ENCODE data around the gene HPS4. TPM values are rescaled to one million over a fixed set of nuclear protein-coding genes. Genes with fewer than 3 reads are reported as not detected.

The HPS4 gene
- total RNA-seq, 2 donors from 2014 or later: 6.8 to 10.8 TPM

GRCh38 chr22:26474682-26475081, 8.9 kb downstream of the HPS4 start:
- no peak for DNase-seq (ENCODE audit: low spot score)
- Histone ChIP-seq H3K4me3 (no peak overlapping the region), H3K27me3 (no peaks in the 10 kb centered on the region), H3K27ac (no peak overlapping the region), H3K4me1 (peaks cover 0 to 9% of the 10 kb centered on the region in 2 donors), H3K9me3 (no peaks in the 10 kb centered on the region), H3K36me3 (peaks cover 74% of the 10 kb centered on the region)
- no peak for TF ChIP-seq CTCF (IDR thresholded peaks at IDR 0.05)

- Histone ChIP-seq H3K9me3 (no peaks in the 10 kb centered on the region), H3K4me1 (no peaks in the 10 kb centered on the region), H3K4me3 (no peak overlapping the region), H3K27me3 (no peaks in the 10 kb centered on the region), H3K27ac (no peak overlapping the region), H3K36me3 (peaks cover 90% of the 10 kb centered on the region)
- TF ChIP-seq CTCF (IDR thresholded peaks at IDR 0.05): no peak
- no peak for DNase-seq (ENCODE audit: low spot score)
Measured at GRCh38 chr22:26471522-26471921, 12.1 kb downstream of the HPS4 start.

- no peak for DNase-seq (ENCODE audit: low spot score)
- H3K4me3 ChIP-seq: no peak overlapping the region
- H3K27ac ChIP-seq: no peak overlapping the region
- H3K4me1 ChIP-seq: no peaks in the 10 kb centered on the region
- H3K36me3 ChIP-seq: peaks cover 90% of the 10 kb centered on the region
- H3K9me3 ChIP-seq: no peaks in the 10 kb centered on the region
- H3K27me3 ChIP-seq: no peaks in the 10 kb centered on the region
- no peak for TF ChIP-seq CTCF (IDR thresholded peaks at IDR 0.05)
Measured at GRCh38 chr22:26470807-26471206, 12.8 kb downstream of the HPS4 start.

GRCh38 chr22:26466196-26466595, 17.4 kb downstream of the HPS4 start:
- Histone ChIP-seq H3K27ac (no peak overlapping the region), H3K27me3 (no peaks in the 10 kb centered on the region), H3K9me3 (no peaks in the 10 kb centered on the region), H3K4me3 (no peak overlapping the region), H3K36me3 (peaks cover 89% of the 10 kb centered on the region), H3K4me1 (peaks cover 0 to 6% of the 10 kb centered on the region in 2 donors)
- TF ChIP-seq CTCF (IDR thresholded peaks at IDR 0.05): no peak
- DNase-seq (ENCODE audit: low spot score): no peak

GRCh38 chr22:26464312-26464711, 19.3 kb downstream of the HPS4 start:
- H3K9me3 ChIP-seq: no peaks in the 10 kb centered on the region
- no peak overlapping the region for H3K27ac ChIP-seq
- no peak for TF ChIP-seq CTCF (IDR thresholded peaks at IDR 0.05)
- H3K36me3 ChIP-seq: peaks cover 71% of the 10 kb centered on the region
- peaks cover 0 to 6% of the 10 kb centered on the region in 2 donors for H3K4me1 ChIP-seq
- DNase-seq (ENCODE audit: low spot score): no peak
- no peak overlapping the region for H3K4me3 ChIP-seq
- no peaks in the 10 kb centered on the region for H3K27me3 ChIP-seq

GRCh38 chr22:26463688-26464087, 19.9 kb downstream of the HPS4 start:
- H3K9me3 ChIP-seq: no peaks in the 10 kb centered on the region
- H3K27ac ChIP-seq: no peak overlapping the region
- H3K4me3 ChIP-seq: no peak overlapping the region
- DNase-seq (ENCODE audit: low spot score): no peak
- no peak for TF ChIP-seq CTCF (IDR thresholded peaks at IDR 0.05)
- H3K4me1 ChIP-seq: peaks cover 0 to 6% of the 10 kb centered on the region in 2 donors
- H3K36me3 ChIP-seq: peaks cover 65% of the 10 kb centered on the region
- H3K27me3 ChIP-seq: no peaks in the 10 kb centered on the region
